GM23248 (cell line): Measurements from ENCODE around the gene SMAD1. TPM values are rescaled to one million over a fixed set of nuclear protein-coding genes. Genes with fewer than 3 reads are reported as not detected.

Source experiments
- DNase-seq: peaks from one replicate; pipeline ENCODE4 v3.0.0-alpha.2; 2015
- H2AFZ ChIP-seq: fragments of 200-600 bp; sonication (generic); 2 replicates; pipeline ENCODE4 v1.6.1; 2016; ENCODE audit warnings: antibody characterized with exemption
- H3F3A ChIP-seq: fragments of 200-600 bp; sonication (generic); 2 replicates; pipeline ENCODE4 v1.6.1; 2016; ENCODE audit warnings: mild to moderate bottlenecking, antibody characterized with exemption, mixed run types; ENCODE audit not compliant: insufficient read depth
- H3K27ac ChIP-seq: fragments of 200-600 bp; sonication (generic); 2 replicates; pipeline ENCODE4 v1.5.1; 2016; ENCODE audit warnings: mild to moderate bottlenecking
- H3K27me3 ChIP-seq: fragments of 200-600 bp; sonication (generic); replicated peaks from 2 replicates; pipeline ENCODE4 v1.6.1; 2016; ENCODE audit warnings: mild to moderate bottlenecking; ENCODE audit not compliant: insufficient read depth
- H3K36me3 ChIP-seq: fragments of 200-600 bp; sonication (generic); 2 replicates; pipeline ENCODE4 v1.6.1; 2016; ENCODE audit warnings: low read depth, mild to moderate bottlenecking
- H3K4me1 ChIP-seq: fragments of 200-600 bp; sonication (generic); 2 replicates; pipeline ENCODE4 v1.6.1; 2016; ENCODE audit warnings: mild to moderate bottlenecking; ENCODE audit not compliant: insufficient read depth
- H3K4me2 ChIP-seq: fragments of 200-600 bp; sonication (generic); one replicate; pipeline ENCODE4 v1.6.1; 2016; ENCODE audit warnings: mild to moderate bottlenecking; ENCODE audit not compliant: unreplicated experiment
- H3K4me3 ChIP-seq: fragments of 200-600 bp; sonication (generic); 2 replicates; pipeline ENCODE4 v1.5.1; 2016; ENCODE audit warnings: mild to moderate bottlenecking
- H3K79me2 ChIP-seq: fragments of 200-600 bp; sonication (generic); 2 replicates; pipeline ENCODE4 v1.6.1; 2016; ENCODE audit warnings: mild to moderate bottlenecking; ENCODE audit not compliant: insufficient read depth
- H3K9ac ChIP-seq: fragments of 200-600 bp; sonication (generic); 2 replicates; pipeline ENCODE4 v1.6.1; 2016; ENCODE audit warnings: mild to moderate bottlenecking
- H3K9me2 ChIP-seq: fragments of 200-600 bp; sonication (generic); 2 replicates; pipeline ENCODE4 v1.6.1; 2016; ENCODE audit warnings: mixed run types, mild to moderate bottlenecking, moderate library complexity; ENCODE audit not compliant: insufficient read depth
- H3K9me3 ChIP-seq: fragments of 200-600 bp; sonication (generic); one replicate; pipeline ENCODE4 v1.6.1; 2017; ENCODE audit warnings: low read depth
- H4K20me1 ChIP-seq: fragments of 200-600 bp; sonication (generic); 2 replicates; pipeline ENCODE4 v1.6.0; 2016; ENCODE audit not compliant: insufficient read depth
- EZH2 ChIP-seq: fragments of 200-600 bp; sonication (generic); IDR thresholded peaks from 2 replicates; pipeline ENCODE4 v1.6.1; 2018; ENCODE audit warnings: antibody characterized with exemption, mild to moderate bottlenecking; ENCODE audit not compliant: insufficient read depth, poor library complexity, severe bottlenecking
- EZH2phosphoT487 ChIP-seq: fragments of 200-600 bp; sonication (generic); IDR thresholded peaks from 2 replicates; pipeline ENCODE4 v1.6.1; 2018; ENCODE audit warnings: antibody characterized with exemption, moderate library complexity, mild to moderate bottlenecking, low read depth; ENCODE audit not compliant: insufficient read depth
- WGBS, 2 experiments: methylation state at CpG; one replicate each; pipeline ENCODE4 v1.1.6; 2015 to 2017; ENCODE audit warnings: low lambda C conversion rate in 2 of 2, low coverage in 1 of 2; ENCODE audit errors: missing lambda C conversion rate in 2 of 2; 5-methylcytosine and 5-hydroxymethylcytosine counted together
- in situ Hi-C: fragments of 300-500 bp; cut with MboI; formaldehyde crosslinking; loops from 2 replicates; pipeline ENCODE4 v1.15.0; 2020
- polyA plus RNA-seq: library from polyadenylated mRNA; unstranded; fragments of >200 nt; fragmentation: Nextera tagmentation; extraction: Ambion mirVana; gene quantifications from 2 replicates; pipeline ENCODE4 v1.2.1, GENCODE V29; 2016
- total RNA-seq: library from RNA; depleted of rRNA; stranded (reverse); fragments of >200 nt; shearing (Covaris generic); gene quantifications from 2 replicates; pipeline ENCODE4 v1.2.3, GENCODE V29; 2014; rRNA removed

Gene SMAD1
- total and polyA plus RNA-seq, 2 experiments from 2014 or later, result 20.2 to 24.0 TPM

DNA sequence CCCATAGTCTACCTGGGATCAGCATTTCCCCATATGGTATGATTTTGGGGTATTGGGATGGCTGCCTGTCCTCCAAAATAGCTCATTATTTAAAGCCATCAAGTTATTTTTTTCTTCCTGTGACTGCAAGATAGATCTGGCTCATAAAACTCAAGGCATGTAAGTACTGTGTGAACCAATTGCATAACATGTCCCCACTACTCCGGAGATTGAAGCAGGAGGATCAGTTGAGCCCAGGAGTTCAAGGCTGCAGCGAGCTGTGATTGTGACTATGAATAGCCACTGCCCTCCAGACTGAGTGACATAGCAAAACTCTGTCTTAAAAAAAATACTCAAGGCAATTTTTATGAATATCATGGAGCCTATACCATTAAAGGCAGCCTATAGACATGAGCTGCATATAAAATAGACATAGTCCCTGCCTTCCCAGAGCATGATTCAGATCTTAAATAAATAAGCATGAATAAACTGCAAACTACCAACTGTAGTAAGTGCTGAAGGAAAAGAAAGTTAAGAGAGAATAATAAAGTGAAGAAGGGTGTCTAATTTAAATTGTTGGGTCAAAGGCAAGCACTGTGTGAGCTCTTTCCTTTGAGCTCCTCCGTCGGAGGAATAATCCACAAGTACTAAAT lies 120.6 kb downstream of the SMAD1 start:
- Histone ChIP-seq H3K79me2 (no peaks in the 10 kb centered on the region), H3K9me2 (no peaks in the 10 kb centered on the region), H3K27ac (no peak overlapping the region), H3K9me3 (no peaks in the 10 kb centered on the region), H3K36me3 (no peaks in the 10 kb centered on the region), H3K4me1 (no peaks in the 10 kb centered on the region), H3K9ac (no peak overlapping the region), H4K20me1 (no peaks in the 10 kb centered on the region), H3K27me3 (peaks cover 5% of the 10 kb centered on the region; the same call in 1 of the 2 replicates), H2AFZ (no peak overlapping the region), H3K4me3 (no peak overlapping the region), H3K4me2 (no peak overlapping the region), H3F3A (no peaks in the 10 kb centered on the region)
- no peak for DNase-seq
- TF ChIP-seq EZH2phosphoT487 (no peak), EZH2 (no peak)
- in situ Hi-C loops, result loop anchor here (10.0 kb wide), 1 partner anchor 387 kb away; no protein-coding TSS in a partner anchor
- WGBS, 2 experiments, result 77 to 83% methylated on average over 4 of the region's 4 CpGs

DNA sequence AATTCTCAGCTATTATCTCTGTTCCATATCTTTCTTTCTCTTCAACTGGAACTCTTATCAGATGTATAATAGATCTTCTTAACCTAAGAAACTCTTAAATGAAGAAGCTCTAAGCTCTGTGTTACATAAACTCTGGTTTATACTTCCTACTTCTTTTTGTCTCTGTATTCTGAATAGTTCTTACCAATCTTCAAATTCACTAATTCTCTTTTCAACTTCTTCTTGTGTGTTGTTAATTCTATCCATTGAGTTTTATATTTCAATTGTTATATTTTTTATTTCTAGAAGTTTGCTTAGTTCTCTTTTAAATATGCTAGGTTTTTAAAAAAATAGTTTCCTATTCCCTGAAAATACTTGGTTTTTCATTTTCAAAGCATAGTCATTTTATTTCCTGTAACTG lies 124.3 kb downstream of the SMAD1 start:
- Histone ChIP-seq H3K36me3 (no peaks in the 10 kb centered on the region), H3K4me3 (no peak overlapping the region), H2AFZ (no peak overlapping the region), H3K4me2 (no peak overlapping the region), H3K27ac (no peak overlapping the region), H3K4me1 (no peaks in the 10 kb centered on the region), H3K9me2 (no peaks in the 10 kb centered on the region), H3K9me3 (no peaks in the 10 kb centered on the region), H3K79me2 (no peaks in the 10 kb centered on the region), H4K20me1 (no peaks in the 10 kb centered on the region), H3K27me3 (no peaks in the 10 kb centered on the region), H3F3A (no peaks in the 10 kb centered on the region), H3K9ac (no peak overlapping the region)
- no peak for DNase-seq
- TF ChIP-seq EZH2phosphoT487 (no peak), EZH2 (no peak)
- in situ Hi-C loops, result loop anchor here (10.0 kb wide), 1 partner anchor 391 kb away; no protein-coding TSS in a partner anchor

Other genes with a start within 250 kb of the SMAD1 start
- gene MMAA, start 137.5 kb downstream of the SMAD1 start, total RNA-seq, result 5.5 and 7.6 TPM in 2 replicates
- 9.9 and 10.1 TPM in 2 replicates for gene MMAA, start 137.5 kb downstream of the SMAD1 start, polyA plus RNA-seq
- gene C4orf51, start 198.3 kb downstream of the SMAD1 start, total RNA-seq, result not detected in 2 replicates
- not detected in 2 replicates for gene C4orf51, start 198.3 kb downstream of the SMAD1 start, polyA plus RNA-seq